Breast epithelium (tissue), 3 donors: ENCODE measurements around the gene SYT7.

ENCODE experiments used
- POLR2A ChIP-seq: fragments of 450-650 bp; IDR thresholded peaks from one replicate; pipeline ENCODE4 v1.6.1; 2016; ENCODE audit warnings: antibody characterized with exemption, mild to moderate bottlenecking, moderate library complexity
- POLR2AphosphoS5 ChIP-seq, 3 donors: sonication (generic); formaldehyde crosslinking; IDR thresholded peaks; one replicate each; pipeline ENCODE4 v1.6.1; 2017; ENCODE audit warnings: antibody characterized with exemption in 3 of 3
- TF ChIP-seq, protein P1 (sequence below), 3 donors: fragments of 450-650 bp; IDR thresholded peaks; one replicate each; pipeline ENCODE4 v1.5.1; 2016 to 2017; ENCODE audit warnings: antibody characterized with exemption in 3 of 3, mild to moderate bottlenecking in 3 of 3, moderate library complexity in 3 of 3

DNA sequence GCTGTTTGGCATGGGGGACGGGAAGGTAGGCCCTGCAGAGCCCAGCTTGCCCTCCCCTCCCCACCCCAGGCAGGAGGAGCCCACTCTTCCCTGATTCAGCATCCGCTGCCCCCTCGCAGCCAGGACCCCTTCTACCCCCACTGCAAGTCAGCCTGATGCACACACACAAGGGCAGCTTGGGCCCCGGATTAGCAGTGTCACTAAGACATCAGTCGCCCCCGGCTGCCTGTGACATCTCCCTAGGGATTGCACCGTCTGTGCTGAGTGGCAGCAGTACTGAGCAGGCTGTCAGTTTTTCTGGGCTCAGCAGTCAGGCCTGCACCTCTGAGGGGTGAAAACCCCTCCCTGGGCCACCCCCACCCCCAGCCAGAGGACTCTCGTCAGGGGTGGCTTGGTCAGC lies 30.4 kb upstream of the SYT7 start:
- no peak for TF ChIP-seq POLR2A
- TF ChIP-seq, protein P1, sequence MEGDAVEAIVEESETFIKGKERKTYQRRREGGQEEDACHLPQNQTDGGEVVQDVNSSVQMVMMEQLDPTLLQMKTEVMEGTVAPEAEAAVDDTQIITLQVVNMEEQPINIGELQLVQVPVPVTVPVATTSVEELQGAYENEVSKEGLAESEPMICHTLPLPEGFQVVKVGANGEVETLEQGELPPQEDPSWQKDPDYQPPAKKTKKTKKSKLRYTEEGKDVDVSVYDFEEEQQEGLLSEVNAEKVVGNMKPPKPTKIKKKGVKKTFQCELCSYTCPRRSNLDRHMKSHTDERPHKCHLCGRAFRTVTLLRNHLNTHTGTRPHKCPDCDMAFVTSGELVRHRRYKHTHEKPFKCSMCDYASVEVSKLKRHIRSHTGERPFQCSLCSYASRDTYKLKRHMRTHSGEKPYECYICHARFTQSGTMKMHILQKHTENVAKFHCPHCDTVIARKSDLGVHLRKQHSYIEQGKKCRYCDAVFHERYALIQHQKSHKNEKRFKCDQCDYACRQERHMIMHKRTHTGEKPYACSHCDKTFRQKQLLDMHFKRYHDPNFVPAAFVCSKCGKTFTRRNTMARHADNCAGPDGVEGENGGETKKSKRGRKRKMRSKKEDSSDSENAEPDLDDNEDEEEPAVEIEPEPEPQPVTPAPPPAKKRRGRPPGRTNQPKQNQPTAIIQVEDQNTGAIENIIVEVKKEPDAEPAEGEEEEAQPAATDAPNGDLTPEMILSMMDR (IDR thresholded peaks at IDR 0.05): no peak
- no peak for TF ChIP-seq POLR2AphosphoS5 (IDR thresholded peaks at IDR 0.05)
